OCI-LY1 (cell line): ENCODE data around the gene SPHK2.

Source experiments
- H2AFZ ChIP-seq: fragments of 200-600 bp; sonication (generic), shearing (Covaris generic); 2 replicates; pipeline ENCODE4 v1.6.0; 2014; ENCODE audit warnings: antibody characterized with exemption, mild to moderate bottlenecking, low read length
- H3F3A ChIP-seq: fragments of 200-600 bp; sonication (generic), shearing (Covaris generic); 2 replicates; pipeline ENCODE4 v1.6.0; 2014; ENCODE audit warnings: mild to moderate bottlenecking, antibody characterized with exemption, low read length, moderate library complexity; ENCODE audit not compliant: insufficient read depth
- H3K27ac ChIP-seq: fragments of 200-600 bp; sonication (generic); 2 replicates; pipeline ENCODE4 v1.5.1; 2014; ENCODE audit warnings: low read length, mixed run types, mild to moderate bottlenecking, low read depth; ENCODE audit not compliant: poor library complexity, severe bottlenecking
- H3K27me3 ChIP-seq: fragments of 200-600 bp; sonication (generic); 2 replicates; pipeline ENCODE4 v1.6.0; 2014; ENCODE audit warnings: antibody characterized with exemption, mild to moderate bottlenecking, low read length, moderate library complexity; ENCODE audit not compliant: insufficient read depth
- H3K36me3 ChIP-seq: fragments of 200-600 bp; sonication (generic); 2 replicates; pipeline ENCODE4 v1.6.1; 2014; ENCODE audit warnings: mild to moderate bottlenecking, antibody characterized with exemption, low read length, moderate library complexity, mixed read lengths; ENCODE audit not compliant: insufficient read depth
- H3K4me1 ChIP-seq: fragments of 200-600 bp; sonication (generic); 2 replicates; pipeline ENCODE4 v1.5.1; 2014; ENCODE audit warnings: mild to moderate bottlenecking, low read length, moderate library complexity; ENCODE audit not compliant: insufficient read depth, severe bottlenecking
- H3K4me2 ChIP-seq: fragments of 200-600 bp; sonication (generic), shearing (Covaris generic); 2 replicates; pipeline ENCODE4 v1.6.1; 2014; ENCODE audit warnings: low read length
- H3K4me3 ChIP-seq: fragments of 200-600 bp; sonication (generic); 2 replicates; pipeline ENCODE4 v1.5.1; 2014; ENCODE audit warnings: low read length, low read depth, mild to moderate bottlenecking, mixed read lengths; ENCODE audit not compliant: poor library complexity, severe bottlenecking
- H3K79me2 ChIP-seq: fragments of 200-600 bp; shearing (Covaris generic); 2 replicates; pipeline ENCODE4 v1.6.1; 2016; ENCODE audit warnings: mixed run types, low read length, mixed read lengths; ENCODE audit not compliant: insufficient read depth
- H3K9ac ChIP-seq: fragments of 200-600 bp; sonication (generic), shearing (Covaris generic); 2 replicates; pipeline ENCODE4 v1.6.1; 2014; ENCODE audit warnings: mild to moderate bottlenecking, low read length, mixed read lengths
- H3K9me2 ChIP-seq: fragments of 200-600 bp; sonication (generic), shearing (Covaris generic); 2 replicates; pipeline ENCODE4 v1.6.1; 2014; ENCODE audit warnings: low read depth, mild to moderate bottlenecking, low read length, mixed read lengths
- H3K9me3 ChIP-seq: fragments of 200-600 bp; shearing (Covaris generic); 2 replicates; pipeline ENCODE4 v1.6.1; 2014; ENCODE audit warnings: low read length, mixed read lengths
- H4K20me1 ChIP-seq: fragments of 200-600 bp; sonication (generic), shearing (Covaris generic); 2 replicates; pipeline ENCODE4 v1.6.0; 2016; ENCODE audit warnings: mild to moderate bottlenecking, low read length; ENCODE audit not compliant: insufficient read depth
- CTCF ChIP-seq: fragments of 200-600 bp; sonication (generic), shearing (Covaris generic); IDR thresholded peaks from 2 replicates; pipeline ENCODE4 v1.5.1; 2017; ENCODE audit warnings: mild to moderate bottlenecking, antibody characterized with exemption, low read length, moderate library complexity, mixed read lengths
- EZH2 ChIP-seq: fragments of 200-600 bp; sonication (generic), shearing (Covaris generic); IDR thresholded peaks from 2 replicates; pipeline ENCODE4 v1.8.0; 2017; ENCODE audit warnings: borderline replicate concordance, mixed run types, mild to moderate bottlenecking, antibody characterized with exemption, low read length, moderate library complexity, mixed read lengths

The SPHK2 gene

GRCh38 chr19:48618916-48619691 lies at the start of gene SPHK2, which contains the start of gene RPL18:
TSS of gene SPHK2 (plus strand) at chr19:48619506. CDS start at chr19:48620515, 1,009 bp downstream.
TSS of gene RPL18 (minus strand) at chr19:48619178. CDS start at chr19:48619143, 35 bp downstream.
- H3F3A ChIP-seq, result no peaks in the 10 kb centered on the region
- peaks cover 61% of the 10 kb centered on the region for H3K4me1 ChIP-seq
- H3K27me3 ChIP-seq, result no peaks in the 10 kb centered on the region
- no peak for TF ChIP-seq EZH2
- no peak for TF ChIP-seq CTCF
- peak within 1 kb of the TSS; percentile 95 for H3K4me3 ChIP-seq
- H4K20me1 ChIP-seq, result no peaks in the 10 kb centered on the region
- H3K9me2 ChIP-seq, result no peaks in the 10 kb centered on the region
- peaks cover 40% of the 10 kb centered on the region for H3K36me3 ChIP-seq
- H3K27ac ChIP-seq, result peak within 1 kb of the TSS; percentile 67
- peak within 1 kb of the TSS; percentile 92 for H3K4me2 ChIP-seq
- H2AFZ ChIP-seq, result no peak within 1 kb of the TSS
- H3K9ac ChIP-seq, result peak within 1 kb of the TSS; percentile 99
- H3K79me2 ChIP-seq, result peaks cover 20% of the 10 kb centered on the region
- H3K9me3 ChIP-seq, result no peaks in the 10 kb centered on the region

- H3K79me2 ChIP-seq, result no peaks in the 10 kb centered on the region
- no peak overlapping the region for H2AFZ ChIP-seq
- H3F3A ChIP-seq, result no peaks in the 10 kb centered on the region
- H3K27me3 ChIP-seq, result no peaks in the 10 kb centered on the region; the same call in 1 of the 2 replicates
- no peak overlapping the region for H3K4me3 ChIP-seq
- H3K4me1 ChIP-seq, result no peaks in the 10 kb centered on the region
- no peaks in the 10 kb centered on the region for H3K9me3 ChIP-seq
- no peaks in the 10 kb centered on the region for H3K36me3 ChIP-seq
- no peak overlapping the region for H3K4me2 ChIP-seq
- no peak overlapping the region for H3K9ac ChIP-seq
- no peak overlapping the region for H3K27ac ChIP-seq
- no peaks in the 10 kb centered on the region for H3K9me2 ChIP-seq
- TF ChIP-seq CTCF, result no peak
- no peaks in the 10 kb centered on the region for H4K20me1 ChIP-seq
Observed at GRCh38 chr19:48569814-48570213, 49.5 kb upstream of the SPHK2 start.

GRCh38 chr19:48571378-48572162 lies 47.7 kb upstream of the SPHK2 start:
- H3K4me2 ChIP-seq, result no peak overlapping the region
- no peaks in the 10 kb centered on the region for H3F3A ChIP-seq
- no peaks in the 10 kb centered on the region for H3K36me3 ChIP-seq

More at GRCh38 chr19:48571378-48572162, 47.7 kb upstream of the SPHK2 start:
- no peak overlapping the region for H3K4me3 ChIP-seq
- H3K9me3 ChIP-seq, result no peaks in the 10 kb centered on the region
- TF ChIP-seq CTCF, result no peak
- TF ChIP-seq EZH2, result no peak
- H2AFZ ChIP-seq, result no peak overlapping the region
- H3K27me3 ChIP-seq, result no peaks in the 10 kb centered on the region; the same call in 1 of the 2 replicates
- H3K79me2 ChIP-seq, result no peaks in the 10 kb centered on the region
- no peaks in the 10 kb centered on the region for H3K9me2 ChIP-seq
- no peak overlapping the region for H3K9ac ChIP-seq
- no peaks in the 10 kb centered on the region for H3K4me1 ChIP-seq
- no peak overlapping the region for H3K27ac ChIP-seq
- H4K20me1 ChIP-seq, result no peaks in the 10 kb centered on the region
